Heart left ventricle (tissue), 16 donors: ENCODE results near the gene SLIT3. TPM values are rescaled to one million over a fixed set of nuclear protein-coding genes. Genes with fewer than 3 reads are reported as not detected.

Source experiments
- ATAC-seq, 4 donors: fragments of 200-7000 bp; cut with Tn5 transposase; one replicate each; pipeline ENCODE4 v1.9.1; 2020 to 2022; ENCODE audit warnings: moderate library complexity in 4 of 4, mild to moderate bottlenecking in 3 of 4, moderate number of reproducible peaks in 1 of 4
- DNase-seq, 5 donors: peaks; one replicate each; pipeline ENCODE4 v3.0.0-alpha.2; 2020
- H3K27ac ChIP-seq, 12 donors: fragments of 200-600 bp; sonication (generic) in 4 of 12; one replicate each; pipeline versions ENCODE4 v1.5.0 to v1.8.0; 2016 to 2022; ENCODE audit warnings: mild to moderate bottlenecking in 2 of 12
- H3K27me3 ChIP-seq, 9 donors: fragments of 200-600 bp; sonication (generic) in 2 of 9; one replicate each; pipeline versions ENCODE4 v1.5.1 to v1.8.0; 2016 to 2022; ENCODE audit warnings: mild to moderate bottlenecking in 3 of 9
- H3K36me3 ChIP-seq, 9 donors: fragments of 200-600 bp; sonication (generic) in 2 of 9; one replicate each; pipeline versions ENCODE4 v1.5.0 to v1.8.0; 2018 to 2022; ENCODE audit warnings: mild to moderate bottlenecking in 2 of 9
- H3K4me1 ChIP-seq, 12 donors: fragments of 200-600 bp; sonication (generic) in 4 of 12; one replicate each; pipeline versions ENCODE4 v1.5.0 to v1.8.0; 2016 to 2022; ENCODE audit warnings: mild to moderate bottlenecking in 3 of 12
- H3K4me3 ChIP-seq, 12 donors: fragments of 200-600 bp; sonication (generic) in 4 of 12; one replicate each; pipeline versions ENCODE4 v1.5.0 to v1.8.0; 2017 to 2022; ENCODE audit warnings: mild to moderate bottlenecking in 9 of 12, moderate library complexity in 4 of 12
- H3K9me3 ChIP-seq, 12 donors: fragments of 200-600 bp; sonication (generic) in 4 of 12; one replicate each; pipeline versions ENCODE4 v1.5.0 to v1.8.0; 2016 to 2022; ENCODE audit warnings: mild to moderate bottlenecking in 1 of 12
- CTCF ChIP-seq, 12 donors: fragments of 200-600 bp; sonication (generic) in 4 of 12; IDR thresholded peaks; one replicate each; pipeline versions ENCODE4 v1.5.0 to v1.8.0; 2018 to 2022; ENCODE audit warnings: antibody characterized with exemption in 12 of 12, mild to moderate bottlenecking in 5 of 12
- POLR2A ChIP-seq, 2 donors: fragments of 450-650 bp; IDR thresholded peaks; one replicate each; pipeline ENCODE4 v1.6.1; 2017; ENCODE audit warnings: antibody characterized with exemption in 2 of 2, mild to moderate bottlenecking in 2 of 2, moderate library complexity in 2 of 2
- WGBS, 4 donors: extraction: QIAGEN DNeasy Blood & Tissue Kit in 2 of 4; methylation state at CpG; one replicate each; pipeline versions ENCODE4 v1.1.5 to v1.1.7; 2013 to 2018; 5-methylcytosine and 5-hydroxymethylcytosine counted together
- intact Hi-C, 10 donors: fragments of 100-400 bp; cut with DNase I; formaldehyde crosslinking; loops; one replicate each; pipeline versions ENCODE4 v1.11.1 to v1.14.2; 2022
- polyA plus RNA-seq, 2 donors: library from polyadenylated mRNA; stranded (reverse); fragments of 200-250 nt; gene quantifications; one replicate each; pipeline ENCODE4 v1.2.3, GENCODE V29; 2013
- total RNA-seq, 9 donors: library from RNA; depleted of rRNA in 2 of 9; stranded (reverse); fragments of >200 nt in 2 of 9; fragmentation: NEBNext Ultra II Directional in 3 of 9; extraction: Animal tissue kit (Norgen Biotek cat#: 25700) in 3 of 9; gene quantifications; one replicate each; pipeline versions ENCODE4 v1.1.0 to v1.2.4, GENCODE V29; 2016 to 2023
- donor health status: ischemic (EF 13 %, LVEDD 7.1; RV severe dilation, severe dysfunction).
- donor health status: healthy with polysubstance abuse.
- donor health status: DM: no; HTN: yes; CAD: no.
- donor health status: DM: no; HTN: no; CAD: no.
- donor health status: ischemic (EF 25% LVEDD 6.9; RV normal size, moderate dysfunction).
- donor health status: ischemic (EF 25% LVEDD 5.7; RV mildly dilated, moderate dysfunction).
- donor health status: healthy.
- donor health status: DM: yes; HTN: yes; CAD: no.
- donor health status: ischemic (EF 35%, LVEDD 5.7; RV mildly dilated, moderate dysfunction).
- donor health status: nonischemic (EF 11% LVEDD 7.7; RV severe dilation, severe dysfunction).
- donor health status: DM: yes; HTN: yes; CAD: no.
- donor health status: PGD.
- donor health status: ischemic (EF 29% LVEDD 5.4; RV normal size, mild dysfunction).
- donor health status: nonischemic (EF 23%, LVEDD 6.1; RV moderate dilation, normal function).

SLIT3 gene
- total and polyA plus RNA-seq, 11 donors: 2.3 to 40.3 (median 14.4) TPM

GRCh38 chr5:168960497-168960896 lies 340.4 kb downstream of the SLIT3 start:
- Histone ChIP-seq H3K27me3 (no peaks in the 10 kb centered on the region), H3K4me1 (peaks cover 0 to 4% (median 0%) of the 10 kb centered on the region in 12 donors), H3K36me3 (no peaks in the 10 kb centered on the region), H3K27ac (no peak overlapping the region), H3K9me3 (no peaks in the 10 kb centered on the region), H3K4me3 (no peak overlapping the region)
- intact Hi-C loops: no loop called here
- DNase-seq: no peak
- no peak for ATAC-seq
- TF ChIP-seq POLR2A (IDR thresholded peaks at IDR 0.05) (no peak), CTCF (IDR thresholded peaks at IDR 0.05) (no peak)
- WGBS, 4 donors: 41 to 69% (median 51%) methylated on average over 2 of the region's 2 CpGs

DNA sequence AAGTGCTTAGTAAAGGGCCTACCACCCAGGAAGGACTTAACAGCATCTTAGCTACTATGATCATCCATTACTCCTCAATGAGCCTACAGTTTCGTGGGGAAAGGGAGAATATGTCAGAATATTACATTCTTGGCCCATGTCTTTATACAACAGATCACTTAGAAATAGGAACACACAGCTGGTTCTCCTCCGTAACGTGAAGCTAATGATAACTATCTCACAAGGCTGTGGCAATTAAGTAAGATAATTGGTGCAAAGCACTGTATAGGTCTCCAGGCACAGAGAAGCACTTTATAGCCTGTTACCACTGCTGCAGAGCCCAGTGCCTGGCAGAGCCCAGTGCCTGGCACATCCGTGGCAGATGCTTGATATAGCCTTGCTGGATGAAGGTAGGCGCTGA lies 347.6 kb downstream of the SLIT3 start:
- Histone ChIP-seq H3K4me3 (no peak overlapping the region), H3K27me3 (no peaks in the 10 kb centered on the region), H3K9me3 (no peaks in the 10 kb centered on the region), H3K4me1 (no peaks in the 10 kb centered on the region), H3K27ac (no peak overlapping the region), H3K36me3 (no peaks in the 10 kb centered on the region)
- no peak for ATAC-seq
- no peak for DNase-seq
- TF ChIP-seq POLR2A (IDR thresholded peaks at IDR 0.05) (no peak), CTCF (IDR thresholded peaks at IDR 0.05) (no peak)
- WGBS, 4 donors: 69 to 88% (median 81%) methylated on average over 5 of the region's 5 CpGs
- intact Hi-C loops: no loop called here

DNA sequence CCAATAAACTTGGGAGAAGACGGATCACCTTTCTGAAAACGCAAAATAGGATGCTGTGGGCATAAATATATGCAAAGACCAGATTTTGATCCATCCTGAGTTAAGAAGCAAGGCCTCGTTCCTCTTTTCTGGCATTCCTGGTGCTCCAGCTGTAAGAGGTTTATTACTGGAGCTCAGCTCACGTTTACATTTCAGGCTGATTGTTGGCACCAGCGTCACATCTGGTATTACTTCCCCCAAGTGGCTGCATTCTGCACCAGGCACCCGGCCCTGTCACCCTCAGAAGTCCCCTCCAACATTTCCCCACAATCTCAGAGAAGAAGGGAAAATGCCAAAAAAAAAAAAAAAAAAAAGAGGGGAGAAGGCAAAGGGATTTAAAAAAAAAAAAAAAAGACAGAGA lies 348.7 kb downstream of the SLIT3 start:
- no peaks in the 10 kb centered on the region for H3K4me1 ChIP-seq
- H3K9me3 ChIP-seq: no peaks in the 10 kb centered on the region
- WGBS, 4 donors: 83 to 91% (median 85%) methylated on average over 6 of the region's 6 CpGs
- no peaks in the 10 kb centered on the region for H3K27me3 ChIP-seq
- TF ChIP-seq POLR2A (IDR thresholded peaks at IDR 0.05) (no peak), CTCF (IDR thresholded peaks at IDR 0.05) (no peak)
- H3K4me3 ChIP-seq: no peak overlapping the region
- H3K36me3 ChIP-seq: no peaks in the 10 kb centered on the region
- intact Hi-C loops: no loop called here
- ATAC-seq: no peak
- no peak for DNase-seq
- no peak overlapping the region for H3K27ac ChIP-seq

DNA sequence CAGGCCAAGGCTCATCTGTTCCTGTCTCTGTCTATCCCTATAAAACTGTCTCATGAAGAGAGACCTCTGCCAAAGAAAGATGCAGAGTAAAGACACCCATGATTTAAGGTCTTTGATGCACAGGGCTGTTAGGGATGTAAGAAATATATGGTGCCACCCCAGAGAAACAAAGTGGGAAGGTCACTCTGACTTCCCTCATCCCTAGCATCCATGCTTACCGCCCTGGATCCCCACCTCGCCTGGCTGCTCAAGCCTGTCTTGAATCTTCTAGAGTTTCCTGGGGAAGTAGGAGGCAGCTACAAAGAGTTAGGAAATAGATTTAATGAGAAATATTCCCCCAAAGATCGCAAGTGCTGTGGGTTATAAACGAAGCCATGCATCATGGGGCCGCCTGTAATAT lies 349.2 kb downstream of the SLIT3 start:
- no peak overlapping the region for H3K4me3 ChIP-seq

More for the DNA sequence above, 349.2 kb downstream of the SLIT3 start:
- no peak for TF ChIP-seq CTCF (IDR thresholded peaks at IDR 0.05)
- no peak for TF ChIP-seq POLR2A (IDR thresholded peaks at IDR 0.05)
- no peak for DNase-seq
- H3K27ac ChIP-seq: no peak overlapping the region
- H3K36me3 ChIP-seq: no peaks in the 10 kb centered on the region
- H3K9me3 ChIP-seq: no peaks in the 10 kb centered on the region
- H3K4me1 ChIP-seq: no peaks in the 10 kb centered on the region
- intact Hi-C loops: no loop called here
- ATAC-seq: no peak
- H3K27me3 ChIP-seq: no peaks in the 10 kb centered on the region
- 88 to 94% (median 90%) methylated on average over 5 of the region's 5 CpGs for WGBS, 4 donors
